HCT116 (cell line): ENCODE measurements around the gene ZMYND19. TPM values are rescaled to one million over a fixed set of nuclear protein-coding genes. Genes with fewer than 3 reads are reported as not detected.
A peak's percentile ranks its signal among the peaks of the same experiment; 100 is the strongest.

ENCODE experiments used
- ATAC-seq: fragments of 200-7000 bp; cut with Tn5 transposase; 2 replicates; pipeline ENCODE4 v1.9.1; 2020; ENCODE audit warnings: mild to moderate bottlenecking, moderate library complexity
- BruUV-seq: library from RNA; stranded (reverse); fragments of 400-500 nt; replicated peaks from 2 replicates; lab custom pipeline; 2021; lab: Mats Ljungman, UMichigan
- CTCF ChIA-PET: fragments of 300-600 bp; sonication (Branson Sonifier 250); formaldehyde crosslinking; loops from one replicate; lab custom pipeline; 2021; ENCODE audit warnings: antibody characterized with exemption; lab: Charles Lee
- POLR2A ChIA-PET: fragments of 300-600, 350-600 bp; sonication (Branson Sonifier 250); formaldehyde crosslinking; loops from one replicate; lab custom pipeline; 2021; ENCODE audit warnings: antibody characterized with exemption; lab: Charles Lee
- RAD21 ChIA-PET, 2 experiments: fragments of 300-600 bp; sonication (Branson Sonifier 250); formaldehyde crosslinking; loops; one replicate each; lab custom pipeline; 2023; ENCODE audit warnings: low total read pairs in 2 of 2; ENCODE audit not compliant: uncharacterized antibody in 2 of 2, unreplicated experiment in 2 of 2, low non-redundant PET in 1 of 2; lab: Charles Lee
- DNase-seq: peaks from one replicate; pipeline ENCODE4 v3.0.0-alpha.2; 2010; ENCODE audit warnings: low read depth, low spot score
- H2AFZ ChIP-seq: fragments of 200-600 bp; shearing (Covaris generic), sonication (generic); 2 replicates; pipeline ENCODE4 v1.6.1; 2017; ENCODE audit warnings: low read depth, mixed run types, mixed read lengths, antibody characterized with exemption, low read length; ENCODE audit not compliant: poor library complexity, severe bottlenecking
- H3K27ac ChIP-seq: 2 replicates; pipeline ENCODE4 v1.5.1; 2012; ENCODE audit warnings: low read depth, low read length
- H3K27me3 ChIP-seq: fragments of 200-600 bp; sonication (generic); 2 replicates; pipeline ENCODE4 v1.6.1; 2016; ENCODE audit warnings: mixed run types, low read length, mixed read lengths; ENCODE audit not compliant: insufficient read depth
- H3K36me3 ChIP-seq, 2 experiments: fragments of 200-500 bp in 1 of 2; fragments of 200-600 bp in 1 of 2; sonication (Bioruptor generic) in 1 of 2; sonication (generic) in 1 of 2; 2 replicates each; pipeline versions ENCODE4 v1.5.1 to v1.6.1; 2014 to 2016; ENCODE audit warnings: low read length in 2 of 2, inconsistent platforms in 1 of 2, mixed read lengths in 1 of 2, mixed run types in 1 of 2; ENCODE audit not compliant: insufficient read depth in 2 of 2, control insufficient read depth in 1 of 2
- H3K4me1 ChIP-seq, 2 experiments: fragments of 200-600 bp in 1 of 2; sonication (generic) in 1 of 2; 2 replicates each; pipeline versions ENCODE4 v1.5.1 to v1.6.1; 2012 to 2017; ENCODE audit warnings: low read length in 2 of 2, inconsistent platforms in 1 of 2, mild to moderate bottlenecking in 1 of 2, mixed read lengths in 1 of 2, mixed run types in 1 of 2, moderate library complexity in 1 of 2; ENCODE audit not compliant: insufficient read depth in 2 of 2, control insufficient read depth in 1 of 2
- H3K4me2 ChIP-seq: fragments of 200-600 bp; sonication (generic); 2 replicates; pipeline ENCODE4 v1.6.1; 2017; ENCODE audit warnings: mixed run types, low read length, mixed read lengths
- H3K4me3 ChIP-seq, 2 experiments: fragments of 200-600 bp in 1 of 2; sonication (generic) in 1 of 2; replicated peaks in 1 of 2; 2 replicates each; pipeline ENCODE4 v1.5.1; 2011 to 2016; ENCODE audit warnings: low read length in 2 of 2, control low read depth in 1 of 2, low read depth in 1 of 2, mild to moderate bottlenecking in 1 of 2, mixed read lengths in 1 of 2, mixed run types in 1 of 2
- H3K79me2 ChIP-seq: fragments of 200-600 bp; sonication (generic); 2 replicates; pipeline ENCODE4 v1.6.1; 2017; ENCODE audit warnings: mild to moderate bottlenecking, mixed run types, low read length, moderate library complexity, mixed read lengths; ENCODE audit not compliant: insufficient read depth
- H3K9ac ChIP-seq: fragments of 200-600 bp; sonication (generic); 2 replicates; pipeline ENCODE4 v1.6.1; 2016; ENCODE audit warnings: low read length, mixed read lengths
- H3K9me2 ChIP-seq: fragments of 200-600 bp; sonication (generic), shearing (Covaris generic); 2 replicates; pipeline ENCODE4 v1.6.1; 2017; ENCODE audit warnings: mixed run types, mild to moderate bottlenecking, moderate library complexity; ENCODE audit not compliant: insufficient read depth
- H3K9me3 ChIP-seq, 2 experiments: fragments of 200-500 bp in 1 of 2; fragments of 200-600 bp in 1 of 2; sonication (Bioruptor generic) in 1 of 2; sonication (generic) in 1 of 2; 2 replicates each; pipeline ENCODE4 v1.6.1; 2014 to 2017; ENCODE audit warnings: low read length in 2 of 2, mixed read lengths in 2 of 2, inconsistent platforms in 1 of 2, low read depth in 1 of 2, mild to moderate bottlenecking in 1 of 2, mixed run types in 1 of 2, moderate library complexity in 1 of 2; ENCODE audit not compliant: control insufficient read depth in 1 of 2, insufficient read depth in 1 of 2
- H4K20me1 ChIP-seq: fragments of 200-600 bp; sonication (generic), shearing (Covaris generic); 2 replicates; pipeline ENCODE4 v1.6.1; 2017; ENCODE audit warnings: mixed run types, mild to moderate bottlenecking, moderate library complexity; ENCODE audit not compliant: insufficient read depth
- CBX3 ChIP-seq: IDR thresholded peaks from 2 replicates; pipeline ENCODE4 v1.6.1; 2012; ENCODE audit warnings: low read depth
- CEBPB ChIP-seq: IDR thresholded peaks from 2 replicates; pipeline ENCODE4 v1.6.1; 2012; ENCODE audit warnings: low read depth
- EGR1 ChIP-seq: IDR thresholded peaks from 2 replicates; pipeline ENCODE4 v1.6.1; 2012; ENCODE audit warnings: low read depth
- ELF1 ChIP-seq: IDR thresholded peaks from 2 replicates; pipeline ENCODE4 v1.6.1; 2012; ENCODE audit warnings: low read depth, borderline replicate concordance
- EZH2 ChIP-seq: fragments of 200-600 bp; sonication (generic); IDR thresholded peaks from 2 replicates; pipeline ENCODE4 v1.6.1; 2017; ENCODE audit warnings: antibody characterized with exemption, mixed run types
- FOSL1 ChIP-seq: IDR thresholded peaks from 2 replicates; pipeline ENCODE4 v1.6.1; 2012; ENCODE audit warnings: low read depth
- POLR2AphosphoS5 ChIP-seq: IDR thresholded peaks from 2 replicates; pipeline ENCODE4 v1.6.1; 2011; ENCODE audit warnings: mild to moderate bottlenecking, low read depth, low read length, moderate library complexity
- SP1 ChIP-seq: IDR thresholded peaks from 2 replicates; pipeline ENCODE4 v1.6.1; 2012; ENCODE audit warnings: low read depth
- SRF ChIP-seq: IDR thresholded peaks from 2 replicates; pipeline ENCODE4 v1.6.1; 2012; ENCODE audit warnings: low read depth
- TCF7L2 ChIP-seq: IDR thresholded peaks from 2 replicates; pipeline ENCODE4 v1.7.0; 2011; ENCODE audit warnings: borderline replicate concordance, inconsistent platforms; ENCODE audit not compliant: insufficient read depth, insufficient read length; ENCODE audit errors: extremely low read depth
- YY1 ChIP-seq: IDR thresholded peaks from 2 replicates; pipeline ENCODE4 v1.6.1; 2011; ENCODE audit warnings: low read length, low read depth, moderate library complexity, mild to moderate bottlenecking; ENCODE audit not compliant: insufficient replicate concordance; ENCODE audit errors: extremely low read depth
- ZFX ChIP-seq: fragments of 450-650 bp; IDR thresholded peaks from 2 replicates; pipeline ENCODE4 v1.6.1; 2017
- ZNF274 ChIP-seq: fragments of 200-500 bp; sonication (Bioruptor generic); IDR thresholded peaks from 2 replicates; pipeline ENCODE4 v1.6.1; 2014; ENCODE audit warnings: mild to moderate bottlenecking, low read depth, low read length, inconsistent platforms
- intact Hi-C: fragments of 100-400 bp; cut with micrococcal nuclease; formaldehyde crosslinking; loops from 2 replicates; pipeline ENCODE4 v1.10.0; 2022
- total RNA-seq: library from RNA; stranded (reverse); gene quantifications from one replicate; pipeline ENCODE4 v1.2.1, GENCODE V29; 2021; ENCODE audit not compliant: unreplicated experiment
- TF ChIP-seq, protein P1 (sequence below): IDR thresholded peaks from 2 replicates; pipeline ENCODE4 v1.6.1; 2011; ENCODE audit warnings: mild to moderate bottlenecking, low read length, moderate library complexity; ENCODE audit not compliant: insufficient replicate concordance; ENCODE audit errors: extremely low read depth
- TF ChIP-seq, protein P2 (sequence below), 3 experiments: fragments of 200-600 bp in 1 of 3; sonication (generic) in 1 of 3; IDR thresholded peaks in 2 of 3; conservative IDR thresholded peaks in 1 of 3; 2 replicates each; pipeline ENCODE4 v1.5.1; 2012 to 2017; ENCODE audit warnings: low read depth in 2 of 3, low read length in 2 of 3, antibody characterized with exemption in 1 of 3, borderline replicate concordance in 1 of 3, control low read depth in 1 of 3, mild to moderate bottlenecking in 1 of 3, mixed read lengths in 1 of 3, mixed run types in 1 of 3, moderate library complexity in 1 of 3; ENCODE audit not compliant: insufficient read depth in 1 of 3
- TF ChIP-seq, protein P3 (sequence below): IDR thresholded peaks from 2 replicates; pipeline ENCODE4 v1.6.1; 2012; ENCODE audit warnings: low read depth
- TF ChIP-seq, protein P4 (sequence below): IDR thresholded peaks from 2 replicates; pipeline ENCODE4 v1.6.1; 2012
- TF ChIP-seq, protein P5 (sequence below): IDR thresholded peaks from 2 replicates; pipeline ENCODE4 v1.6.1; 2012

Gene ZMYND19
- total RNA-seq, 1 experiment from 2014 or later = 57.4 TPM

DNA sequence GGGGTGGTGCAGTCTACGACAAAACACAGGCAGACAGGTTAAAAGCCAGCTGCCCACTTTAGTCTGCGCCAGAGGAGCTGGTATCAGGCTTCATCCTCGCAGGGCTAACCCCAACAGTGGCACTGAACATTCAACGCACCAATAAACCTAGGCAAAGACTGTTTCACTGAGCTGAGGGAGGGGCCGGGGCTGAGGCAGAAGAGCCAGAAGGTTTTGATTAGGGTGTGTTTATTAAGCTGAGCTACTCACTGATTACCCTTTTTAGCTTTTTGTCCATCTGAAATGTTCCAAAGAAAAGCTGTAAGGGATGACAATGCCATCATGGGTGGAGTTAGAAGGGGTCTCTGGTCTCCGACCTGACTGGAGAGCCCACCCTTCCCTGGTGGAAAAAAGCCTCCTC lies 1.4 kb downstream of the ZMYND19 start:
- Histone ChIP-seq H3K27ac (peak overlapping the region; percentile 75; the same call in 1 of the 2 replicates), H3K9ac (peak overlapping the region; percentile 94), H3K4me2 (peak overlapping the region; percentile 83), H3K4me1 (peaks cover 11 to 20% of the 10 kb centered on the region in 2 experiments; a peak in 2 of 4 replicates), H3K36me3 (peaks cover 27 to 45% of the 10 kb centered on the region in 2 experiments; a peak in 3 of 4 replicates), H3K4me3 (peak overlapping the region; percentile 80 to 91), H3K79me2 (peaks cover 59% of the 10 kb centered on the region), H3K27me3 (no peaks in the 10 kb centered on the region), H3K9me2 (no peaks in the 10 kb centered on the region), H2AFZ (no peak overlapping the region), H3K9me3 (no peaks in the 10 kb centered on the region), H4K20me1 (no peaks in the 10 kb centered on the region)
- ChIA-PET RAD21 (no interaction called here), POLR2A (no interaction called here), CTCF (no interaction called here)
- TSS peak; percentile 52 for BruUV-seq
- intact Hi-C loops = no loop called here
- TF ChIP-seq, protein P1, sequence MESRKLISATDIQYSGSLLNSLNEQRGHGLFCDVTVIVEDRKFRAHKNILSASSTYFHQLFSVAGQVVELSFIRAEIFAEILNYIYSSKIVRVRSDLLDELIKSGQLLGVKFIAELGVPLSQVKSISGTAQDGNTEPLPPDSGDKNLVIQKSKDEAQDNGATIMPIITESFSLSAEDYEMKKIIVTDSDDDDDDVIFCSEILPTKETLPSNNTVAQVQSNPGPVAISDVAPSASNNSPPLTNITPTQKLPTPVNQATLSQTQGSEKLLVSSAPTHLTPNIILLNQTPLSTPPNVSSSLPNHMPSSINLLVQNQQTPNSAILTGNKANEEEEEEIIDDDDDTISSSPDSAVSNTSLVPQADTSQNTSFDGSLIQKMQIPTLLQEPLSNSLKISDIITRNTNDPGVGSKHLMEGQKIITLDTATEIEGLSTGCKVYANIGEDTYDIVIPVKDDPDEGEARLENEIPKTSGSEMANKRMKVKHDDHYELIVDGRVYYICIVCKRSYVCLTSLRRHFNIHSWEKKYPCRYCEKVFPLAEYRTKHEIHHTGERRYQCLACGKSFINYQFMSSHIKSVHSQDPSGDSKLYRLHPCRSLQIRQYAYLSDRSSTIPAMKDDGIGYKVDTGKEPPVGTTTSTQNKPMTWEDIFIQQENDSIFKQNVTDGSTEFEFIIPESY = no peak
- TF ChIP-seq FOSL1 (no peak), CBX3 (no peak), CEBPB (no peak), POLR2AphosphoS5 (no peak), ZFX (no peak), EZH2 (no peak), ELF1 (no peak), SP1 (no peak), YY1 (no peak), SRF (no peak), TCF7L2 (no peak), EGR1 (no peak), ZNF274 (no peak)
- TF ChIP-seq, protein P2, sequence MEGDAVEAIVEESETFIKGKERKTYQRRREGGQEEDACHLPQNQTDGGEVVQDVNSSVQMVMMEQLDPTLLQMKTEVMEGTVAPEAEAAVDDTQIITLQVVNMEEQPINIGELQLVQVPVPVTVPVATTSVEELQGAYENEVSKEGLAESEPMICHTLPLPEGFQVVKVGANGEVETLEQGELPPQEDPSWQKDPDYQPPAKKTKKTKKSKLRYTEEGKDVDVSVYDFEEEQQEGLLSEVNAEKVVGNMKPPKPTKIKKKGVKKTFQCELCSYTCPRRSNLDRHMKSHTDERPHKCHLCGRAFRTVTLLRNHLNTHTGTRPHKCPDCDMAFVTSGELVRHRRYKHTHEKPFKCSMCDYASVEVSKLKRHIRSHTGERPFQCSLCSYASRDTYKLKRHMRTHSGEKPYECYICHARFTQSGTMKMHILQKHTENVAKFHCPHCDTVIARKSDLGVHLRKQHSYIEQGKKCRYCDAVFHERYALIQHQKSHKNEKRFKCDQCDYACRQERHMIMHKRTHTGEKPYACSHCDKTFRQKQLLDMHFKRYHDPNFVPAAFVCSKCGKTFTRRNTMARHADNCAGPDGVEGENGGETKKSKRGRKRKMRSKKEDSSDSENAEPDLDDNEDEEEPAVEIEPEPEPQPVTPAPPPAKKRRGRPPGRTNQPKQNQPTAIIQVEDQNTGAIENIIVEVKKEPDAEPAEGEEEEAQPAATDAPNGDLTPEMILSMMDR (IDR thresholded peaks at IDR 0.05 in 2 of 3, conservative IDR thresholded peaks at IDR 0.05 in 1 of 3; ENCODE audit: borderline replicate concordance in 1 of 3, insufficient read depth in 1 of 3, low read depth in 2 of 3, low read length in 2 of 3) = no peak
- TF ChIP-seq, protein P3, sequence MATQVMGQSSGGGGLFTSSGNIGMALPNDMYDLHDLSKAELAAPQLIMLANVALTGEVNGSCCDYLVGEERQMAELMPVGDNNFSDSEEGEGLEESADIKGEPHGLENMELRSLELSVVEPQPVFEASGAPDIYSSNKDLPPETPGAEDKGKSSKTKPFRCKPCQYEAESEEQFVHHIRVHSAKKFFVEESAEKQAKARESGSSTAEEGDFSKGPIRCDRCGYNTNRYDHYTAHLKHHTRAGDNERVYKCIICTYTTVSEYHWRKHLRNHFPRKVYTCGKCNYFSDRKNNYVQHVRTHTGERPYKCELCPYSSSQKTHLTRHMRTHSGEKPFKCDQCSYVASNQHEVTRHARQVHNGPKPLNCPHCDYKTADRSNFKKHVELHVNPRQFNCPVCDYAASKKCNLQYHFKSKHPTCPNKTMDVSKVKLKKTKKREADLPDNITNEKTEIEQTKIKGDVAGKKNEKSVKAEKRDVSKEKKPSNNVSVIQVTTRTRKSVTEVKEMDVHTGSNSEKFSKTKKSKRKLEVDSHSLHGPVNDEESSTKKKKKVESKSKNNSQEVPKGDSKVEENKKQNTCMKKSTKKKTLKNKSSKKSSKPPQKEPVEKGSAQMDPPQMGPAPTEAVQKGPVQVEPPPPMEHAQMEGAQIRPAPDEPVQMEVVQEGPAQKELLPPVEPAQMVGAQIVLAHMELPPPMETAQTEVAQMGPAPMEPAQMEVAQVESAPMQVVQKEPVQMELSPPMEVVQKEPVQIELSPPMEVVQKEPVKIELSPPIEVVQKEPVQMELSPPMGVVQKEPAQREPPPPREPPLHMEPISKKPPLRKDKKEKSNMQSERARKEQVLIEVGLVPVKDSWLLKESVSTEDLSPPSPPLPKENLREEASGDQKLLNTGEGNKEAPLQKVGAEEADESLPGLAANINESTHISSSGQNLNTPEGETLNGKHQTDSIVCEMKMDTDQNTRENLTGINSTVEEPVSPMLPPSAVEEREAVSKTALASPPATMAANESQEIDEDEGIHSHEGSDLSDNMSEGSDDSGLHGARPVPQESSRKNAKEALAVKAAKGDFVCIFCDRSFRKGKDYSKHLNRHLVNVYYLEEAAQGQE = no peak
- TF ChIP-seq, protein P4, sequence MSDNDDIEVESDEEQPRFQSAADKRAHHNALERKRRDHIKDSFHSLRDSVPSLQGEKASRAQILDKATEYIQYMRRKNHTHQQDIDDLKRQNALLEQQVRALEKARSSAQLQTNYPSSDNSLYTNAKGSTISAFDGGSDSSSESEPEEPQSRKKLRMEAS = no peak
- TF ChIP-seq, protein P5, sequence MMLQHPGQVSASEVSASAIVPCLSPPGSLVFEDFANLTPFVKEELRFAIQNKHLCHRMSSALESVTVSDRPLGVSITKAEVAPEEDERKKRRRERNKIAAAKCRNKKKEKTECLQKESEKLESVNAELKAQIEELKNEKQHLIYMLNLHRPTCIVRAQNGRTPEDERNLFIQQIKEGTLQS = no peak
- ATAC-seq (no peak), DNase-seq (no peak)
